HG03520 (cell line): Measurements from ENCODE around the gene BID.

Source experiments
- ATAC-seq: cut with Tn5 transposase; IDR thresholded peaks from one replicate; pipeline ENCODE4 v1.9.1; 2021; ENCODE audit warnings: mild to moderate bottlenecking, moderate library complexity; ENCODE audit not compliant: unreplicated experiment

Gene BID

DNA sequence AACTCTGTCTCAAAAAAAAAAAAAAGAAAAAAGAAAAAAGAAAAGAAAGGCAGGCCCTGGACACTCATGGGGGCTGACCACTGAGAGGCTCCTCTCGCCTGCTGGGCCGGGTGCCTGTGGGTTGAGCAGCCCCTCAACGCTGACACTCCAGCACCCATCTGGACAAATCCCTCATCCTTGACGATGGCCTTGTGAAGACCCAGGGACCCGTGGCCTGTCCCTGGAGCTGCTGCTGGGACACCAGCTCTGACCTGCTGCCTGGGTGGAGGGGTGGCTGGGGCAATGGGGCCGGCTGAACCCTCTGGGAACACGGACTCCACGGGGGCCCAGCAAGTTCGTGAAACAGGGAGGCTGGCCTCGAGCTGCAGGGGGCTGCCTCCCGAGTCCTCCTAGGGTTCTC lies 10.5 kb upstream of the BID start:
- ATAC-seq, result no peak

DNA sequence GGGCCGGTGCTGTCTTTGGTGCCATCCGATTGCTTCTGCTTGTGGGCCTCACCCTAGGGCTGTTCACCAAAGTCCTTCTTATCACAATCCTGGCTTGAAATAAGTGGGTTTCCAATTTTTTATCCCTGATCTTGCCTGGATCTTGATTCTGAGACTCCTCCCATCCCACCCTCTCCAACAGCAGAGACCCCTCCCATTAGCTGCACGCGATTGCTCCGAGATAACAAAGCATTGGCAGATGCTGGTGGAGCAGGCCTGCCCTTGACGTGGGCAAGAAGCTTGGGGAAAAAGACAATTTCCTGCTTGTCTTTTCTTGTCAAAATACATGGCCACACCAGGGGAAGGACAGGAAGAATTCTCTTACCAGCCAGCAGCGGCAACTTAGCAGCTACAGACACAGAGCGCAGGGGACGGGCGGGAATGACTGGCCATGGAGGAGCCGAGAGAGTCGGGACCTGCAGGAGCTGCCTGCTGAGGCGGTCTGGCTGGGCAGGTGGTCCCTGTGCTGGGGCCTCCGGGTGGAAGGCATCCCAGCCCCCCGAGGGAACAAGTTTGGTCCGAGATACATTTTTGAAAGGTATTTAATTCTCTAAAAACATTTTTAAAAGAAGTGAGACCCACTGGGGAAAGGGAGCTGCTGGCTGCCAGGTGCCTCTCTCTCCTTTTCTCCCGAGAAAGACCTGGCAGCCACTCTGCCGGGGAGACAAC lies 9.7 kb upstream of the BID start:
- ATAC-seq, result no peak

- ATAC-seq, result no peak
Observed at GRCh38 chr22:17783312-17783711, 9.0 kb upstream of the BID start.

GRCh38 chr22:17782621-17783020 lies 8.4 kb upstream of the BID start:
- ATAC-seq, result no peak

GRCh38 chr22:17782158-17782557 lies 7.9 kb upstream of the BID start:
- ATAC-seq, result no peak

DNA sequence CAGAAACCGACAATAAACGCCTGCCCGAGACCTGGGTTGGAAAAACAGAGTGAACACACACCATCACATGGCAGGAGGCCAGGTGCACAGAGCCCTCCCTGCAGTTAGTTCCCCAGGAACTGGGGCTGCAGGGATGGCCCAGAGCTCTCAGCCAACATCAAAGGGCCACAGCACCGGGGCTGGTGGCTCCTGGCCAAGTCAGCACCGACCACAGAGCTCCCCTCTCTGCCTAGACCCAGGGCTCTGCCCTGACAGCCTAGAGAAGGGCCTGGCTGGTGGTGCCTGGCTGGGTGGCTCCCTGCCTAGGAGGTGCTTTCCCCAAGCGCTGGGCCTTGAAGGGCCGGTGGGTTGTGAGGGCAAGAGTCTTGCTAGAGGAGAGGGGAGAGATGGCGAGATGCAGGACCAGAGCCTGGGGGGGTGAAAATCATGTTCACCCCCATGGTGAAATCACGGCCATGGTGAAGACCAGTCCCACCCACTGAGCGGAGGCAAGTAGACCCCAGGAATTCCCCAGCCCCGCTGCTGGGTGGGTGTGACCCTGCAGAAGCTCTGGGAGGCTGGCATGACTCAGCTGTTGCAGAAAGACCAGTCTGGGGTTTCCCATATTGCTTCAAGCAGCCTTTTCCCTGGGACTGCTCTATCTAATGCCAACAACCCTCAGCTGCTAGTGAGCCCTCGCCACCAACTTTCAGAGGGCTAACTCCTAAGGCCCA lies 7.2 kb upstream of the BID start:
- ATAC-seq, result no peak

- no peak for ATAC-seq
Observed at GRCh38 chr22:17780741-17781318, 6.6 kb upstream of the BID start.

- ATAC-seq, result no peak
Observed at GRCh38 chr22:17780116-17780740, 6.0 kb upstream of the BID start.

DNA sequence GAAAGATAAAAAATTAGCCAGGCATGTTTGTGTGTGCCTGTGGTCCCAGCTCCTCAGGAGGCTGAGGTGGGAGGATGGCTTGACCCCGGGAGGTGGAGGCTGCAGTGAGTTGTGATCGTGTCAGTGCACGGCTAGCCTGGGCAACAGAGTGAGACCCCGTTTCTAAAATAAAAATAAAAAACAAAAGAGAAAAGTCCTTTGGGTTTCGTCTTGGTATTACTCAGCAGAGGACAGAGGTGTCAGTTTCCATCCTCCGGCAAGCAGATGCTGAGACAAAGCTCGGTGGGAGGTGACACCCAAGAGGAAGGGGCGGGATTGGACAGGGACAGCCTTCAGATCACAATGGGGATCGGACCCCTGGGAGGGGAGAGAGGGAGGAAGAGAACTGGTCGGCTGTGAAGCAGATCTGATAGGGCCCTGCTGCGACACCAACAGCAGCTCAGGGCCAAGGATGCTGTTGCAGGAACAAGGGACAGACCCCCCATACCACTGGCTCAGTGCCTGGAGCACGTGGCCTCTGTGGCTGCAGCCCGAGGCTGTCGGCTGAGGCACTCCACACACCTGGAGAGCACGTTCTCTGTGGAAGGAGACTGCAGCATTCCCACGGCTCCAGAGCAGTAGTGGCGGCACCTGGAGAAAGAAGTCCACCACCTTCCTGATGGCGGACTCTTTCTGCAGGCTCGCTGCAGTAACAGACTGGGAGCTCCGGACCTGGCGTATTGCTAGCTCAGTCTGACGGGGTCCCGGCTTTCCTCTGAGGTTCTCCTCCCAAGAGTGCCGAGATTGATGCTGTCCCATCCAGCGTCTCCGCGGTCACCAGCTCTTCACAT lies 5.2 kb upstream of the BID start:
- ATAC-seq, result peak; percentile 42

DNA sequence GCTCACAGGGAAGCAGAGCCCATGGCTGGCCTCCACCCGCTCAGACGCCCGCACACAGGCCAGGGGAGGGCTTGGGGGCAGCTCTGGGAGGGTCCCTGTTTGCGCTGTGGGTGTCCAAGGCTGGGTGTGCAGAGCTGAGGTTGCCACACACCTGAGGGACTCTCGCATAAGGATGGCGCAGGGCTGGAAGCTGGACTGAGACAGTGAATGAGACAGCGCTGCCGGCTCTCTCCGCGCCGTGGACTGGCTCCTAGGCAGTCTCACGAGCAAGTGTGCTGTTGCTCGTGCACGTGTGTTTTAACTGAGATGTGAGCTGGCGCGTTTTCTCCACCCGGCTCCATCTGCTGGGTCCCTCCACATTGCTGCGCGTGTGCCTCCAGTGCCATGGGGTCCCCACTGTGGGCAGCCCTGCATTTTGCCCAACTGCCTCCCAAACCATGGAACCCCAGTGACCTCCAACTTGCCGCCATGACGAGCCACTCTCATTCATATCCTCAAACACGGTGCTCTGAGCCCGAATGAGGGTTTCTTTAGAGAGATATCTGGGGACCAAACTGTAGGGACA lies 4.2 kb upstream of the BID start:
- no peak for ATAC-seq

DNA sequence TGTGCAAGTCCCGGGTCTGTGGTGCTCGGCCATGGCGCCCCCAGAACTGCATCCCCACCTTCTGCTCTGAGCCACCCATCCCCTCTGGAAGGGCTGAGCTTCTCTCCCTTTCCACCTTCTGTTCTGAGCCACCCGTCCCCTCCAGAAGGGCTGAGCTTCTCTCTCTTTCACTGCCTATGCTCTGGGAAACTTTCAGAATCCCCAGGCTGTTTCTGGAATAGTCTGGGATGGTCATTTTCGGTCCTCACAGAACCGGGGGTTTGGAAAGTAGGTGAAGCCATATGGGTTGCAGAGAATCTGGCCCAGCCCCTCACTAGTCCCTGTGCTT lies 3.4 kb upstream of the BID start:
- ATAC-seq, result no peak

GRCh38 chr22:17777005-17777716 lies 2.9 kb upstream of the BID start:
- ATAC-seq, result no peak

DNA sequence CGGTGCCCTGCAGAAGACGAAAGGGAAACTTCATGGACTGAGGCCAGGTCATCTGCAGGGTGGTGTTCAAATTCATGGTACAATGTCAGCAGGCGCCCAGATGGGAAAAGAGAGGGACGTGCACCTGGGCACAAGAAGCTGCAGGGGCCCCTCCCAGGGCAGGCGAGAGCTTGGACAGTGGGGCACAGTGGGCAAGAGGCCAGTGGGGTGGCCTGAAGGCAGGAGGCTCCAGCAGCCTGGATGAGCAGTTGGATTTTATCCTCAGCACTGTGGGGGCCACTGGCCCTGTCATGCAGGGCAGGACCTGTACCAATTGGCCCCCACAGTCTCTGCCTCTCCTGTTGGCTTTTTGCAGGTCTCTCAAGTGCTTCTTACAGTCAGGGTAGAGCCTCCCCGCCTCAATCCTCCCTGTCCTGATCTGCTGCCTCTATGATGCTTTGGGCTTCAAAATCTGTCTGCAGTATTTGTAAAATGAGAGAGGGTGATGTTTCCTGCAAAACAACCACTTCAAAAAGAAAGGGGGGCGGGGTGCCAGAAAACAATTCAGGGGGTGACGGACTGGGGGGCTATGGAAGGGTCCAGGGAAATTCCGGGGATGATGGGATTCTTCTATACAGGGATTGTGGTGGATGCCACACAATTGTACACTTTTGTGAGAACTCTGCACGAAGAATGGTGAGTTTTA lies 1.7 kb upstream of the BID start:
- no peak for ATAC-seq

GRCh38 chr22:17774926-17775685 lies 837 bp upstream of the BID start:
- ATAC-seq, result no peak

DNA sequence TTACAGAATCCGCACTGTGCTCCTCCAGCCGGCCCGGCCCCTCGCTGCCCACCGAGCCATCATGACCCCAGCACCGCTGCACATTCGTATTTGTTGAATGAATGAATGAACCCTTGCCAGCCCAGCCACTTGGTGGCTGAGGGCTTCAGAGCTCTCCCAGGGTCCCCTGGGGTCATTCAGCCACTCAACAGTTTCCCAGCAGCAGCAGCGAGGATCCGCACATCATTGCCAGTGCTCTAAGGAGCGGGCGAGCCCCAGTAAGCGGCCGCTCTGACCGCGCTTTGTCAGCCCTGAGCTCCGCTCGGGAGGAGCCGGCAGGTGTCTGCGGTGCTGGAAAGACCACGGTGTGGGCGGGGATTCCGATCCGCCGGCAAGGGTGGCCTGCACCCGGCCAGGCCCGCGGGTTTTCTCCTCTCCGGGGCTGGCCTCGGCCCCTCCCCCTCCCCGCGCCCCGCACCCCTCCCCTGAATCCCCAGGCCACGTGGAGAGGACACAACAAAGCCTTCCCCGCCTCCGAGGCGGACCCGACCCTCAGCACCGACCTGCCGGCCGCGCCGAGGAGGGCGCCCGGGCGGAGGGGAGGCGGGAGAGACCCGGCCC lies 563 bp downstream of the BID start:
- no peak for ATAC-seq

GRCh38 chr22:17772958-17773605 lies 1.2 kb downstream of the BID start:
- no peak for ATAC-seq

DNA sequence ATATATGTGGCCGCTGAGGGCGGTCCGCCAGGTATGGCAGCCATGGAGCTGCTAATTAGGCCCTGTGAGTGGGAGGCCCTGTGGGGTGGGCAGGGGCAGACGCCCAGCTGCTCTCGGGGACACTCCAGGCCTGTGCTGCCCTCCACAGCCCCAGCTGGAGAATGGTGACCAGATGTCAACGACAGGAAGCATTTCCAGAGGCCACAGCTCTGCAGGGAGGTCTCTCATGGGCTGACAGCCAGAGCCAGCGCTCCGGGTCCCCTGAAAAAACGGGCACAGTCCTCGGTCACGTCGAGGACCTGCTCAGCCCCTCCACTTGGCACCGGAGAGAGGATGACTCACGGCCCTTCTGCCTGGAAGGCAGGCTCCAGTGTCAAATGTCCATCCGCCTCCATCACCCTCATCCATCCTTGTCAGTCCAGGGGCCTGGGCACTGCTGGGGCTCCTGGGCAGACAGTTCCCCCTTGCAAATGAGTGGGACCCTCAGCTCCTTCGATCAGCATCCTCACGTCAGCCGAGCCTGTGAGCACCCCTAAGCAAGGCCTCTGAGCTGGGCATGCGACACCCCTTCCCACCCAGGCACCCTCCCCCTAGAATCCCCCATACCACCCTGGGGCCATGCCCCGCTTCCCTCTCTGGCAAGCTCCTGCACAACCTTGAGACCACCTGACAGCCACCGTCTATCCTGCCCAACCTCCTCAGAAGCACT lies 1.9 kb downstream of the BID start:
- ATAC-seq, result no peak
